PC-9 (cell line): ENCODE results near the gene UBE2O. TPM values are rescaled to one million over a fixed set of nuclear protein-coding genes. Genes with fewer than 3 reads are reported as not detected.

Source experiments
- BruUV-seq: library from RNA; stranded (reverse); fragments of 400-500 nt; replicated peaks from 2 replicates; lab custom pipeline; 2021; lab: Mats Ljungman, UMichigan
- CTCF ChIA-PET: fragments of 300-600 bp; sonication (Branson Sonifier 250); formaldehyde crosslinking; loops from one replicate; lab custom pipeline; 2022; ENCODE audit warnings: antibody characterized with exemption; lab: Charles Lee
- POLR2A ChIA-PET: fragments of 300-600 bp; sonication (Branson Sonifier 250); formaldehyde crosslinking; loops from one replicate; lab custom pipeline; 2022; ENCODE audit warnings: antibody characterized with exemption; ENCODE audit not compliant: unreplicated experiment; lab: Charles Lee
- DNase-seq, 2 experiments: peaks; one replicate each; pipeline versions ENCODE4 v3.0.0 to v3.0.0-alpha.2; 2015 to 2022; ENCODE audit warnings: mixed read lengths in 1 of 2
- H2AFZ ChIP-seq: fragments of 200-600 bp; sonication (generic); 2 replicates; pipeline ENCODE4 v1.8.1; 2017; ENCODE audit warnings: antibody characterized with exemption
- H3F3A ChIP-seq: fragments of 200-600 bp; sonication (generic); 2 replicates; pipeline ENCODE4 v1.8.1; 2017; ENCODE audit warnings: antibody characterized with exemption, mild to moderate bottlenecking, low read depth; ENCODE audit not compliant: insufficient read depth
- H3K27ac ChIP-seq: fragments of 200-600 bp; sonication (generic); 2 replicates; pipeline ENCODE4 v1.6.1; 2016; ENCODE audit warnings: mixed run types
- H3K27me3 ChIP-seq: fragments of 200-600 bp; sonication (generic); 2 replicates; pipeline ENCODE4 v1.6.1; 2016; ENCODE audit warnings: low read depth, mixed run types; ENCODE audit not compliant: insufficient read depth
- H3K36me3 ChIP-seq: fragments of 200-600 bp; sonication (generic); 2 replicates; pipeline ENCODE4 v1.6.1; 2016; ENCODE audit warnings: low read depth, mixed run types
- H3K4me1 ChIP-seq: fragments of 200-600 bp; sonication (generic); replicated peaks from 2 replicates; pipeline ENCODE4 v1.6.1; 2016; ENCODE audit warnings: mixed run types; ENCODE audit not compliant: insufficient read depth
- H3K4me2 ChIP-seq: fragments of 200-600 bp; sonication (generic); 2 replicates; pipeline ENCODE4 v1.6.1; 2017; ENCODE audit warnings: mixed run types
- H3K4me3 ChIP-seq: fragments of 200-600 bp; sonication (generic); 2 replicates; pipeline ENCODE4 v1.6.1; 2016; ENCODE audit warnings: mixed run types
- H3K79me2 ChIP-seq: fragments of 200-600 bp; sonication (generic); 2 replicates; pipeline ENCODE4 v1.6.1; 2017; ENCODE audit warnings: low read depth, mixed run types
- H3K9me2 ChIP-seq: fragments of 200-600 bp; sonication (generic); 2 replicates; pipeline ENCODE4 v1.8.1; 2017; ENCODE audit warnings: mild to moderate bottlenecking; ENCODE audit not compliant: insufficient read depth
- H3K9me3 ChIP-seq: fragments of 200-600 bp; sonication (generic); 2 replicates; pipeline ENCODE4 v1.8.1; 2016; ENCODE audit warnings: low read depth; ENCODE audit not compliant: insufficient read depth
- H4K20me1 ChIP-seq: fragments of 200-600 bp; sonication (generic); 2 replicates; pipeline ENCODE4 v1.8.1; 2017; ENCODE audit not compliant: insufficient read depth
- CTCF ChIP-seq: fragments of 200-600 bp; sonication (generic); conservative IDR thresholded peaks from 2 replicates; pipeline ENCODE4 v1.6.1; 2017; ENCODE audit warnings: mixed run types, antibody characterized with exemption, mild to moderate bottlenecking, moderate library complexity
- EZH2 ChIP-seq: fragments of 200-600 bp; sonication (generic); IDR thresholded peaks from 2 replicates; pipeline ENCODE4 v1.8.0; 2017; ENCODE audit warnings: antibody characterized with exemption, low read depth
- intact Hi-C: fragments of 100-400 bp; cut with micrococcal nuclease; formaldehyde crosslinking; loops from one replicate; pipeline ENCODE4 v1.10.0; 2022; ENCODE audit not compliant: unreplicated experiment
- total RNA-seq: library from RNA; stranded (reverse); gene quantifications from 2 replicates; pipeline ENCODE4 v1.2.3, GENCODE V29; 2021

The UBE2O gene
- total RNA-seq, 1 experiment from 2014 or later, result 28.0 TPM

- H3K4me1 ChIP-seq, result no peaks in the 10 kb centered on the region
- H2AFZ ChIP-seq, result no peak overlapping the region
- H3K4me2 ChIP-seq, result peak overlapping the region; percentile 27; the same call in 1 of the 2 replicates
- H3K79me2 ChIP-seq, result no peaks in the 10 kb centered on the region
- peaks cover 4% of the 10 kb centered on the region; the same call in 1 of the 2 replicates for H3F3A ChIP-seq
- no peak overlapping the region for H3K27ac ChIP-seq
- peak; percentile 66 to 80 for DNase-seq
- no peaks in the 10 kb centered on the region for H3K27me3 ChIP-seq
- ChIA-PET CTCF (interaction anchor here (0.5 to 1.9 kb wide), 14 partner anchors 11 to 568 kb away, joined by 3 to 11 read pairs (median 4); partner anchors contain the start of genes PRPSAP1 and SPHK1), POLR2A (interaction anchor here (0.5 to 1.2 kb wide), 4 partner anchors 15 to 649 kb away, joined by 3 to 4 read pairs (median 4); partner anchors contain the start of gene ITGB4)
- H3K4me3 ChIP-seq, result no peak overlapping the region
- no peaks in the 10 kb centered on the region for H3K9me3 ChIP-seq
- BruUV-seq, result no TSS peak
- no peak for TF ChIP-seq EZH2
- TF ChIP-seq CTCF, result peak; percentile 59; the same call in 1 of the 2 replicates
- no peaks in the 10 kb centered on the region for H4K20me1 ChIP-seq
- H3K9me2 ChIP-seq, result no peaks in the 10 kb centered on the region
- intact Hi-C loops, result no loop called here
- no peaks in the 10 kb centered on the region for H3K36me3 ChIP-seq
Measured at GRCh38 chr17:76370261-76370993, 82.5 kb downstream of the UBE2O start.

- peaks cover 4% of the 10 kb centered on the region; the same call in 1 of the 2 replicates for H3F3A ChIP-seq
- no peaks in the 10 kb centered on the region for H4K20me1 ChIP-seq
- H3K9me3 ChIP-seq, result no peaks in the 10 kb centered on the region
- H3K36me3 ChIP-seq, result no peaks in the 10 kb centered on the region
- intact Hi-C loops, result no loop called here
- ChIA-PET POLR2A (interaction anchor here (0.5 to 1.2 kb wide), 2 partner anchors 16 to 123 kb away, joined by 3 read pairs; no protein-coding TSS in a partner anchor), CTCF (interaction anchor here (0.6 to 1.9 kb wide), 5 partner anchors 16 to 428 kb away, joined by 3 to 11 read pairs (median 5); partner anchors contain the start of gene PRPSAP1)
- no peaks in the 10 kb centered on the region for H3K4me1 ChIP-seq
- H3K79me2 ChIP-seq, result no peaks in the 10 kb centered on the region
- no TSS peak for BruUV-seq
- no peaks in the 10 kb centered on the region for H3K27me3 ChIP-seq
- H3K4me3 ChIP-seq, result no peak overlapping the region
- no peak overlapping the region for H3K27ac ChIP-seq
- H2AFZ ChIP-seq, result no peak overlapping the region
- DNase-seq, result no peak
- TF ChIP-seq EZH2, result no peak
- no peak for TF ChIP-seq CTCF
- H3K4me2 ChIP-seq, result no peak overlapping the region
- no peaks in the 10 kb centered on the region for H3K9me2 ChIP-seq
Measured at GRCh38 chr17:76369804-76370203, 83.1 kb downstream of the UBE2O start.

GRCh38 chr17:76369379-76369778 lies 83.6 kb downstream of the UBE2O start:
- ChIA-PET CTCF (interaction anchor here (0.6 to 1.9 kb wide), 5 partner anchors 15 to 1830 kb away, joined by 3 to 11 read pairs (median 9); partner anchors contain the start of gene PRPSAP1), POLR2A (no interaction called here)
- Histone ChIP-seq H3K4me1 (no peaks in the 10 kb centered on the region), H3K9me2 (no peaks in the 10 kb centered on the region), H3K27me3 (no peaks in the 10 kb centered on the region), H2AFZ (no peak overlapping the region), H3K79me2 (no peaks in the 10 kb centered on the region), H3K9me3 (no peaks in the 10 kb centered on the region), H3F3A (peaks cover 4% of the 10 kb centered on the region; the same call in 1 of the 2 replicates), H4K20me1 (no peaks in the 10 kb centered on the region), H3K36me3 (no peaks in the 10 kb centered on the region), H3K4me3 (no peak overlapping the region), H3K4me2 (no peak overlapping the region), H3K27ac (no peak overlapping the region)
- DNase-seq, result no peak
- intact Hi-C loops, result no loop called here
- TF ChIP-seq CTCF (no peak), EZH2 (no peak)
- BruUV-seq, result no TSS peak
